Measurements from ENCODE around the gene USP33.

Gene USP33

DNA sequence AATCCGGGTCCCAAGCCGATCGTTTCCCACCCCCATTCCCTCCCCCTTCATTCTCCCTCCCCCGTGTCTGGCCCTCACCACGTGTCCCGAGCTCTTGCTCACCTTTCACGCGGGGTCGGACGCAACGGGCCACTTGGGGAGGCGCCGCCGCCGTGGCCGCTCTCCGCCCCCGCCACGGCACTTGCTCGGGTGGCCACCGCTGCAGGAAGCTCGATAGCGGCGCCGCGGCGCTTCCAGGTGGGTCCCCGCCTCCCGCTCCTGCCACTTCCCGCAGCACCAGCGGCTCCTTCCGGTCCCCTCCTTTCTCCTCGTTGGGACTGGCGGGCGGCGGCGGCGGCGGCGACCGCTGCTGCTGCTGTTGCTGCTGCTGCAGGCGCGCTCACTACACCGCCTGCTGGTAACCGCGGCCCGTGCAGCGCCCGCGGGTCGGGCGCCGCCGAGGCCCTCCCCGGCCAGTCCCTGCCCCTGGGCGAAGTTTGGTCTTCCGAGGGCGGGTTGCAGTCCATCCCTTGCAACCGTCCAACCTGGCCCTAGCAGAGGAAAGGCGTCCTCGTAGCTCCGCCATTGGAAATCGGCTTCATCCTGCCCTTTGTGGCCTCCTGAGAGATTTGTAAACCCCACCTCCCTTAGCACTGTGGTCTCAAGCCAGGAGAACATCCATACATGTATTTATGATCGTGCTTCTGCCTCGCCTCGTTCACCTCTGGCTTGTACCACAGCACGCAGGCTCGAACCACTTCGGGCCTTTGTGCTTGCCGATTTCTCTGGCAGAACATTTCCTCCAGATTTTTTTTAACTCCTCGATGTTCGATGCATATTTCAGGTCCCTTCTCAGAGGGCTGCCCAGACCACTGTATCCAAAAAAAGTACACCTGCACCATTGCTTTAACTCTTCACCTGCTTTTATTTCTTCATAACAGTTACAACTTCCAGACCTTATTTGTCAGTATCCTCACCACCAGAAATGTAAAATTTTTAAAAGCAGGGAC lies 76.2 kb downstream of the USP33 start:
- no peaks in the 10 kb centered on the region for H3F3A ChIP-seq (ENCODE audit: insufficient read depth, low read length)
- H3K9me2 ChIP-seq (ENCODE audit: low read depth, low read length), result no peaks in the 10 kb centered on the region
- H3K79me2 ChIP-seq (ENCODE audit: insufficient read depth, low read length), result peaks cover 38% of the 10 kb centered on the region
- H3K27ac ChIP-seq (ENCODE audit: low read depth, low read length, poor library complexity, severe bottlenecking), result peak overlapping the region; percentile 80
- H2AFZ ChIP-seq (ENCODE audit: low read length), result peak overlapping the region; percentile 52; the same call in 1 of the 2 replicates
- peak overlapping the region; percentile 80 for H3K4me3 ChIP-seq (ENCODE audit: low read depth, low read length, poor library complexity, severe bottlenecking)
- no peaks in the 10 kb centered on the region for H4K20me1 ChIP-seq (ENCODE audit: insufficient read depth, low read length)
- H3K36me3 ChIP-seq (ENCODE audit: insufficient read depth, low read length), result no peaks in the 10 kb centered on the region
- no peaks in the 10 kb centered on the region for H3K27me3 ChIP-seq (ENCODE audit: insufficient read depth, low read length)
- peaks cover 45% of the 10 kb centered on the region for H3K4me1 ChIP-seq (ENCODE audit: insufficient read depth, low read length, severe bottlenecking)
- no peak for TF ChIP-seq EZH2 (IDR thresholded peaks at IDR 0.05; ENCODE audit: borderline replicate concordance, low read length)
- TF ChIP-seq, protein P1, sequence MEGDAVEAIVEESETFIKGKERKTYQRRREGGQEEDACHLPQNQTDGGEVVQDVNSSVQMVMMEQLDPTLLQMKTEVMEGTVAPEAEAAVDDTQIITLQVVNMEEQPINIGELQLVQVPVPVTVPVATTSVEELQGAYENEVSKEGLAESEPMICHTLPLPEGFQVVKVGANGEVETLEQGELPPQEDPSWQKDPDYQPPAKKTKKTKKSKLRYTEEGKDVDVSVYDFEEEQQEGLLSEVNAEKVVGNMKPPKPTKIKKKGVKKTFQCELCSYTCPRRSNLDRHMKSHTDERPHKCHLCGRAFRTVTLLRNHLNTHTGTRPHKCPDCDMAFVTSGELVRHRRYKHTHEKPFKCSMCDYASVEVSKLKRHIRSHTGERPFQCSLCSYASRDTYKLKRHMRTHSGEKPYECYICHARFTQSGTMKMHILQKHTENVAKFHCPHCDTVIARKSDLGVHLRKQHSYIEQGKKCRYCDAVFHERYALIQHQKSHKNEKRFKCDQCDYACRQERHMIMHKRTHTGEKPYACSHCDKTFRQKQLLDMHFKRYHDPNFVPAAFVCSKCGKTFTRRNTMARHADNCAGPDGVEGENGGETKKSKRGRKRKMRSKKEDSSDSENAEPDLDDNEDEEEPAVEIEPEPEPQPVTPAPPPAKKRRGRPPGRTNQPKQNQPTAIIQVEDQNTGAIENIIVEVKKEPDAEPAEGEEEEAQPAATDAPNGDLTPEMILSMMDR (IDR thresholded peaks at IDR 0.05; ENCODE audit: low read length), result peak; percentile 85
- peak overlapping the region; percentile 86 for H3K9ac ChIP-seq (ENCODE audit: low read length)
- no peaks in the 10 kb centered on the region for H3K9me3 ChIP-seq (ENCODE audit: low read length)
- peak overlapping the region; percentile 95 for H3K4me2 ChIP-seq (ENCODE audit: low read length)

DNA sequence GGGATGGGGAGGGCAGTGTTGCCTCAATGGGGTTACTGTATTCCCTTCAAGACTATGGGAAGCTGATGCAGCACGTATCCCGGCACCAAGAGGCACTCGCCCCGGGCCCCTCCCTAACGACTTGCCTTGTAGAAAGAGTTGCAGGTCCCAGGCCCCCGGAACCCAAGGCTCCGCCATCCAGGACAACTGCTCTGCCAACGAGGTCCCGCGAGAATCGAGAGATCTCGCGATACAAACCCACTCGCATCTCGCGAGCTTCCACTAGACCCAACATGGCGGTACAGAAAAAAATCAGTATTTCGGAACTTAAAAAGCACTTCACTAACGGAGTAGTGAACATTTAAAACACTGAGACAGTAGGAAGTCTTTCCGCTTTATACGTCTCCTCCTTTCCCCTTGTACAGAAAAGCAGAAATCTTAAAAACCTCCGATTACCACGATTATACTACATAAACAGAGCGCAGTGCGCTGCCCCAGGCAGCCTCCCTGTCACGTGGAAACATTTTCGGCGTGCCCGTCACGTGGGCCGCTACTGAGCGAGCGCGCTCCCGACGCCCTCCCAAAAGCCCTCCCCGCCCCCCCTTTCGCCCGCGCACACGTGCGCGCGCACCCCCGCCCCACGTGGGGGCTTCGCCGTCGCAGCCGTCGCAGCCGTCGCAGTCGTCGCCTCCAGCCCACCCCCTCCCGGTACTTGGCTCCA lies 77.0 kb downstream of the USP33 start, which contains the start of gene ZZZ3:
Gene ZZZ3, minus strand, starts transcription at position 199 of the 700 bp plus-strand sequence. CDS start 49,304 bp downstream, outside the sequence.
- H3K9ac ChIP-seq (ENCODE audit: low read length), result peak within 1 kb of the TSS; percentile 86
- H3K79me2 ChIP-seq (ENCODE audit: insufficient read depth, low read length), result peaks cover 47% of the 10 kb centered on the region
- H2AFZ ChIP-seq (ENCODE audit: low read length), result 0 out of 2 replicates have a peak within 1 kb of the TSS, but pooled peaks have one; percentile 52
- H4K20me1 ChIP-seq (ENCODE audit: insufficient read depth, low read length), result no peaks in the 10 kb centered on the region
- H3K4me2 ChIP-seq (ENCODE audit: low read length), result peak within 1 kb of the TSS; percentile 95
- no peaks in the 10 kb centered on the region for H3K36me3 ChIP-seq (ENCODE audit: insufficient read depth, low read length)
- peak within 1 kb of the TSS; percentile 80 for H3K4me3 ChIP-seq (ENCODE audit: low read depth, low read length, poor library complexity, severe bottlenecking)
- no peaks in the 10 kb centered on the region for H3K27me3 ChIP-seq (ENCODE audit: insufficient read depth, low read length)
- H3K27ac ChIP-seq (ENCODE audit: low read depth, low read length, poor library complexity, severe bottlenecking), result peak within 1 kb of the TSS; percentile 80
- TF ChIP-seq, protein P1 (IDR thresholded peaks at IDR 0.05; ENCODE audit: low read length), result no peak; the same call in 1 of the 2 replicates
- no peak for TF ChIP-seq EZH2 (IDR thresholded peaks at IDR 0.05; ENCODE audit: borderline replicate concordance, low read length)
- H3K9me2 ChIP-seq (ENCODE audit: low read depth, low read length), result no peaks in the 10 kb centered on the region
- H3K4me1 ChIP-seq (ENCODE audit: insufficient read depth, low read length, severe bottlenecking), result peaks cover 51% of the 10 kb centered on the region
- no peaks in the 10 kb centered on the region for H3K9me3 ChIP-seq (ENCODE audit: low read length)
- H3F3A ChIP-seq (ENCODE audit: insufficient read depth, low read length), result no peaks in the 10 kb centered on the region

GRCh38 chr1:77680173-77680572 lies 79.5 kb downstream of the USP33 start:
- Histone ChIP-seq H3F3A (ENCODE audit: insufficient read depth, low read length) (no peaks in the 10 kb centered on the region), H3K27me3 (ENCODE audit: insufficient read depth, low read length) (no peaks in the 10 kb centered on the region), H3K9me3 (ENCODE audit: low read length) (no peaks in the 10 kb centered on the region), H3K4me3 (ENCODE audit: low read depth, low read length, poor library complexity, severe bottlenecking) (peak overlapping the region; percentile 20), H3K9me2 (ENCODE audit: low read depth, low read length) (no peaks in the 10 kb centered on the region), H3K9ac (ENCODE audit: low read length) (no peak overlapping the region; the same call in 1 of the 2 replicates), H3K27ac (ENCODE audit: low read depth, low read length, poor library complexity, severe bottlenecking) (no peak overlapping the region), H3K36me3 (ENCODE audit: insufficient read depth, low read length) (peaks cover 7% of the 10 kb centered on the region; the same call in 1 of the 2 replicates), H3K4me2 (ENCODE audit: low read length) (peak overlapping the region; percentile 65), H2AFZ (ENCODE audit: low read length) (no peak overlapping the region), H3K4me1 (ENCODE audit: insufficient read depth, low read length, severe bottlenecking) (peaks cover 60% of the 10 kb centered on the region), H4K20me1 (ENCODE audit: insufficient read depth, low read length) (no peaks in the 10 kb centered on the region), H3K79me2 (ENCODE audit: insufficient read depth, low read length) (peaks cover 71% of the 10 kb centered on the region)
- TF ChIP-seq, protein P1 (IDR thresholded peaks at IDR 0.05; ENCODE audit: low read length), result no peak
- no peak for TF ChIP-seq EZH2 (IDR thresholded peaks at IDR 0.05; ENCODE audit: borderline replicate concordance, low read length)

Data from OCI-LY1 (cell line).